Astrocyte of the cerebellum (primary cell): Measurements from ENCODE around the gene SLCO2B1.
"Not testable (repeated sequence)": the region's sequence is repeated elsewhere in the genome, so short reads cannot be mapped to it uniquely, and the experiment has no call there.

Experiments used
- DNase-seq: peaks from one replicate; pipeline ENCODE4 v3.0.0-alpha.2; 2011; ENCODE audit warnings: low read depth
- H3K4me3 ChIP-seq: 2 replicates; pipeline ENCODE4 v1.5.1; 2011; ENCODE audit warnings: mild to moderate bottlenecking, low read depth, low read length, moderate library complexity
- in situ Hi-C: cut with HindIII; loops from 2 replicates; pipeline ENCODE4 v1.10.0; 2017; ENCODE audit warnings: low sequenced_read_pairs
- TF ChIP-seq, protein P1 (sequence below): IDR thresholded peaks from 2 replicates; pipeline ENCODE4 v1.5.1; 2012; ENCODE audit warnings: low read length, low read depth, moderate library complexity, mild to moderate bottlenecking; ENCODE audit errors: missing control alignments

SLCO2B1 gene, protein sequence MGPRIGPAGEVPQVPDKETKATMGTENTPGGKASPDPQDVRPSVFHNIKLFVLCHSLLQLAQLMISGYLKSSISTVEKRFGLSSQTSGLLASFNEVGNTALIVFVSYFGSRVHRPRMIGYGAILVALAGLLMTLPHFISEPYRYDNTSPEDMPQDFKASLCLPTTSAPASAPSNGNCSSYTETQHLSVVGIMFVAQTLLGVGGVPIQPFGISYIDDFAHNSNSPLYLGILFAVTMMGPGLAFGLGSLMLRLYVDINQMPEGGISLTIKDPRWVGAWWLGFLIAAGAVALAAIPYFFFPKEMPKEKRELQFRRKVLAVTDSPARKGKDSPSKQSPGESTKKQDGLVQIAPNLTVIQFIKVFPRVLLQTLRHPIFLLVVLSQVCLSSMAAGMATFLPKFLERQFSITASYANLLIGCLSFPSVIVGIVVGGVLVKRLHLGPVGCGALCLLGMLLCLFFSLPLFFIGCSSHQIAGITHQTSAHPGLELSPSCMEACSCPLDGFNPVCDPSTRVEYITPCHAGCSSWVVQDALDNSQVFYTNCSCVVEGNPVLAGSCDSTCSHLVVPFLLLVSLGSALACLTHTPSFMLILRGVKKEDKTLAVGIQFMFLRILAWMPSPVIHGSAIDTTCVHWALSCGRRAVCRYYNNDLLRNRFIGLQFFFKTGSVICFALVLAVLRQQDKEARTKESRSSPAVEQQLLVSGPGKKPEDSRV

GRCh38 chr11:75150879-75151278, at the start of gene SLCO2B1:
TSS of gene SLCO2B1 (plus strand) at chr11:75151107. CDS start at chr11:75151382, 275 bp downstream.
- TF ChIP-seq, protein P1, sequence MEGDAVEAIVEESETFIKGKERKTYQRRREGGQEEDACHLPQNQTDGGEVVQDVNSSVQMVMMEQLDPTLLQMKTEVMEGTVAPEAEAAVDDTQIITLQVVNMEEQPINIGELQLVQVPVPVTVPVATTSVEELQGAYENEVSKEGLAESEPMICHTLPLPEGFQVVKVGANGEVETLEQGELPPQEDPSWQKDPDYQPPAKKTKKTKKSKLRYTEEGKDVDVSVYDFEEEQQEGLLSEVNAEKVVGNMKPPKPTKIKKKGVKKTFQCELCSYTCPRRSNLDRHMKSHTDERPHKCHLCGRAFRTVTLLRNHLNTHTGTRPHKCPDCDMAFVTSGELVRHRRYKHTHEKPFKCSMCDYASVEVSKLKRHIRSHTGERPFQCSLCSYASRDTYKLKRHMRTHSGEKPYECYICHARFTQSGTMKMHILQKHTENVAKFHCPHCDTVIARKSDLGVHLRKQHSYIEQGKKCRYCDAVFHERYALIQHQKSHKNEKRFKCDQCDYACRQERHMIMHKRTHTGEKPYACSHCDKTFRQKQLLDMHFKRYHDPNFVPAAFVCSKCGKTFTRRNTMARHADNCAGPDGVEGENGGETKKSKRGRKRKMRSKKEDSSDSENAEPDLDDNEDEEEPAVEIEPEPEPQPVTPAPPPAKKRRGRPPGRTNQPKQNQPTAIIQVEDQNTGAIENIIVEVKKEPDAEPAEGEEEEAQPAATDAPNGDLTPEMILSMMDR = no peak
- in situ Hi-C loops = no loop called here
- no peak within 1 kb of the TSS for H3K4me3 ChIP-seq
- DNase-seq = no peak

- no peak for DNase-seq
- no peak overlapping the region for H3K4me3 ChIP-seq
- in situ Hi-C loops = no loop called here
- TF ChIP-seq, protein P1 = no peak
Observed at GRCh38 chr11:75101424-75102128, 49.3 kb upstream of the SLCO2B1 start.

- DNase-seq = no peak
Observed at GRCh38 chr11:75103380-75104026, 47.4 kb upstream of the SLCO2B1 start.

DNA sequence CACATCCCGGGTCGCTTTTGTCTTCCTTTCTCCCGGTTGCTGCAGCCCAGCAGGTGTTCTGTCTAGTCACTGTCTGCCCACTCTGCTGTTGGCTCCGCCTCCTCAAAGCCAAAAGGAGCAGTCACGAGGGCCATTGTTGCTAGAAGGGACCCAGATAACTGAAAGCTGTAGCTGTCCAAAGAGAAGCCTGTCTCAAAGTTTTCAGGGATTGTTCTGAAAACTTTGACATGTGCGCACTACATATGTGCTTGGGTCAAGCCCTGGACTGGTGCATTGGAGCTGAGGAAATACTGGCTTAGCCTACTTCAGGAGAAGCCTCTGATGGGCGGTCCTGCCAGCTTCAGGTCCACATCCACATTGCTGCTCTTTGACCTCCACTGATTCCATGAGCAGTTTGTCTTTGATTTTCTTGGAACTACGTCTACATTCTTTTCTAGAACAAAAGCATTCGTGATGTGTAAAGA, 45.4 kb upstream of the SLCO2B1 start:
- in situ Hi-C loops = no loop called here
- no peak for DNase-seq
- TF ChIP-seq, protein P1 = no peak
- H3K4me3 ChIP-seq = no peak overlapping the region

More at GRCh38 chr11:75103380-75104026, 47.4 kb upstream of the SLCO2B1 start:
- TF ChIP-seq, protein P1 = no peak
- in situ Hi-C loops = no loop called here
- no peak overlapping the region for H3K4me3 ChIP-seq

DNA sequence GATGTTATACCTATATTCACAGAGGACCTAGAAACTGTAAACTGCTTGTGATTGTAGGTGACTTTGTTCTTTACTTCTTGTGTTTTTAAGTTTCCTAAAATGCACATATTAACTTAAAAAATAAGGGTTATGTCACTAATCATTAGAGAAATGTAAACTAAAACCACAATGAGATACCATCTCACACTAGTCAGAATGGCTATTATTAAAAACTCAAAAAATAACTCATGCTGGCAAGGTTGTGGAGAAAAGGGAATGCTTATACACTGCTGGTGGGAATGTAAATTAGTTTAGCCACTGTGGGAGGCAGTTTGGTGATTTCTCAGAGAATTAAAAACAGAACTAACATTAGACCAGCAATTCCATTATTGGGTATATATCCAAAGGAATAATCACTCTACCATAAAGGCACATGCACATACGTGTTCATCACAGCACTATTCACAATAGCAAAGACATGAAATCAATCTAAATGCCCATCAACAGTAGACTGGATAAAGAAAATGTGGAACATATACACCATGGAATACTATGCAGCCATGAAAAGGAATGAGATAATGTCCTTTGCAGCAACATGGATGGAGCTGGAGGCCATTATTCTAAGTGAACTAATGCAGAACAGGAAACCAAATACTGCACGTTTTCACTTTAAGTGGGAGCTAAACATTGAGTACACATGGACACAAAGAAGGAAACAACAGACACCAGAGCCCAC, 44.8 kb upstream of the SLCO2B1 start:
- DNase-seq, H3K4me3 ChIP-seq, in situ Hi-C loops: not testable (repeated sequence)

GRCh38 chr11:75107187-75107586, 43.7 kb upstream of the SLCO2B1 start:
- no peak overlapping the region for H3K4me3 ChIP-seq
- TF ChIP-seq, protein P1 = no peak
- DNase-seq = no peak
- in situ Hi-C loops = no loop called here
